Measurements from ENCODE around the gene EZR. TPM values are rescaled to one million over a fixed set of nuclear protein-coding genes. Genes with fewer than 3 reads are reported as not detected.
"Not testable (repeated sequence)": the region's sequence is repeated elsewhere in the genome, so short reads cannot be mapped to it uniquely, and the experiment has no call there.

Gene EZR
- total RNA-seq, 2 donors from 2014 or later, result 76.8 to 103 TPM

DNA sequence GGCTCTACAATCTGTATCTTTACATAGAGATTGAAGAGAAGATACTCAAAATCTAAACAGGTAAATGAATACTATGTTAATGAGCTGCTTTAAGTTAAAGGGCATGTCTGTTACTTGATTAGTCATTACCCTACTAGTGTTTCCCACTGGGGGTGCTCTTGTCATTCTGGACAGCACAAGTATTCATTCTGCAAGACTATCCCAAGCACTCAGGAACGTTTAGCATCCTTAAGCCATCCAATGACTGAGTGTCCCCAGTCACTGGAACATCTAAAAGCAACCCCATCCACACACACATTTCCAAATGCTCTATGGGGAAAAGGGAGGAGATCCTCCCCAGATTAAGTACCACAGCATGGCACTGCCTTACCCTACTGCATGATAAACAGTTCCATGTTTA, 25.7 kb downstream of the EZR start:
- no peak overlapping the region for H3K27ac ChIP-seq
- no peak overlapping the region for H3K4me3 ChIP-seq
- DNase-seq, result peak in 1 of 4 donors; percentile 11
- peaks cover 62% of the 10 kb centered on the region for H3K4me1 ChIP-seq
- TF ChIP-seq POLR2A (IDR thresholded peaks at IDR 0.05) (no peak), CTCF (IDR thresholded peaks at IDR 0.05) (peak in 4 of 7 experiments; percentile 32 to 40 (median 38))
- no peaks in the 10 kb centered on the region for H3K36me3 ChIP-seq (replicated peaks in 1 of 2; ENCODE audit: insufficient read depth in 1 of 2, low read depth in 2 of 2)
- peak; percentile 35 for ATAC-seq
- intact Hi-C loops (cut with DNase I), result no loop called here
- no peaks in the 10 kb centered on the region for H3K9me3 ChIP-seq
- WGBS, 2 donors, result 25 to 40% methylated on average over 1 of the region's 1 CpG
- H3K27me3 ChIP-seq, result no peaks in the 10 kb centered on the region

DNA sequence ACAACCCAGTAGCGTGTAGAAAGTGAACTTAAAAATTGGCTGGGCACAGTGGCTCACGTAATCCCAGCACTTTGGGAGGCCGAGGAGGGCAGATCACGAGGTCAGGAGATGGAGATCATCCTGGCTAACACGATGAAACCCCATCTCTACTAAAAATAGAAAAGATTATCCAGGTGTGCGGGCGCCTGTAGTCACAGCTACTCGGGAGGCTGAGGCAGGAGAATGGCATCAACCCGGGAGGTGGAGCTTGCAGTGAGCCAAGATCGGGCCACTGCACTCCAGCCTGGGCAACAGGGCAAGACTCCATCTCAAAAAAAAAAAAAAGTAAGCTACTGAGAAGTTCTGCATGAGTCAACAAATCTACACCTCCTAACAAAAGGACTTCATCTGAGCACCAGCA, 26.7 kb downstream of the EZR start:
- H3K4me3 ChIP-seq; intact Hi-C loops (cut with DNase I); H3K9me3 ChIP-seq; H3K36me3 ChIP-seq (replicated peaks in 1 of 2; ENCODE audit: insufficient read depth in 1 of 2, low read depth in 2 of 2); DNase-seq; ATAC-seq; H3K27ac ChIP-seq; H3K27me3 ChIP-seq: not testable (repeated sequence)
- H3K4me1 ChIP-seq, result peaks cover 54% of the 10 kb centered on the region
- 79 to 84% methylated on average over 10 of the region's 10 CpGs for WGBS, 2 donors

DNA sequence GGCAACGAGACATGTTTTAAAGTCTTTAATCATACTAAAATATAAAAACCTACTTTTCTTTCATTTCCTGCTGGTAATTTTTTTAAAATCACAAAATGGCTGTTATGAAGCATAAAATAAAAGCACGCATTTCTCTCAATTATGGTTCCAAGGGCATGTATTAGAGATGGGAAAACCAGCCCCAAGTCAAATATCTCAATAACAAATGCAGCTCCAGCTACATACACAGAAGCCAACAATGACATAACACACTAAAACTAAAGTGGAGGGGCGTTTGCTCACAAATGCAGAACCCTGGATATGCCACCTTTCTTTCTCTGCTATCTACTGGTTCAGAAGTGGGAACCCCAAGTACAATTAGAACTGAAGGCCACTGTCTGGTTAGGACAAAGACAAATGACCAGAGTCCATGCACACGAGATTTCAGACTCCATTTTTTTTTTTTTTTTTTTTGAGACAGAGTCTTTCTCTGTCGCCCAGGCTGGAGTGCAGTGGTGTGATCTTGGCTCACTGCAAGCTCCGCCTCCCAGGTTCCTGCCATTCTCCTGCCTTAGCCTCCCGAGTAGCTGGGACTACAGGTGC, 27.8 kb downstream of the EZR start:
- no peak overlapping the region for H3K27ac ChIP-seq
- no peaks in the 10 kb centered on the region for H3K27me3 ChIP-seq
- peaks cover 0 to 6% of the 10 kb centered on the region in 2 donors for H3K36me3 ChIP-seq (replicated peaks in 1 of 2; ENCODE audit: insufficient read depth in 1 of 2, low read depth in 2 of 2)
- peaks cover 52% of the 10 kb centered on the region for H3K4me1 ChIP-seq
- ATAC-seq (no peak), DNase-seq (no peak)
- H3K4me3 ChIP-seq, result no peak overlapping the region
- intact Hi-C loops (cut with DNase I), result no loop called here
- no peaks in the 10 kb centered on the region for H3K9me3 ChIP-seq
- WGBS, 2 donors, result 72 to 78% methylated on average over 7 of the region's 7 CpGs
- no peak for TF ChIP-seq POLR2A (IDR thresholded peaks at IDR 0.05)

- Histone ChIP-seq H3K4me1 (peaks cover 33% of the 10 kb centered on the region), H3K4me3 (no peak overlapping the region), H3K9me3 (no peaks in the 10 kb centered on the region), H3K36me3 (replicated peaks in 1 of 2; ENCODE audit: insufficient read depth in 1 of 2, low read depth in 2 of 2) (peaks cover 6 to 15% of the 10 kb centered on the region in 2 donors), H3K27me3 (no peaks in the 10 kb centered on the region), H3K27ac (no peak overlapping the region)
- intact Hi-C loops (cut with DNase I), result loop anchor here (10.0 kb wide), 1 partner anchor 185 kb away; no protein-coding TSS in a partner anchor
- 76 to 89% methylated on average over 11 of the region's 11 CpGs for WGBS, 2 donors
- DNase-seq (peak in 1 of 4 donors; percentile 8), ATAC-seq (no peak)
- no peak for TF ChIP-seq POLR2A (IDR thresholded peaks at IDR 0.05)
- TF ChIP-seq CTCF (IDR thresholded peaks at IDR 0.05), result no peak
These were observed 29.9 kb downstream of the EZR start for GRCh38 chr6:158789115-158789917.

- Histone ChIP-seq H3K27me3 (no peaks in the 10 kb centered on the region), H3K4me1 (peaks cover 21% of the 10 kb centered on the region), H3K4me3 (no peak overlapping the region), H3K36me3 (replicated peaks in 1 of 2; ENCODE audit: insufficient read depth in 1 of 2, low read depth in 2 of 2) (peaks cover 6 to 23% of the 10 kb centered on the region in 2 donors), H3K9me3 (no peaks in the 10 kb centered on the region), H3K27ac (no peak overlapping the region)
- DNase-seq, result peak in 1 of 4 donors; percentile 11
- intact Hi-C loops (cut with DNase I), result loop anchor here (10.0 kb wide), 1 partner anchor 187 kb away; no protein-coding TSS in a partner anchor
- no peak for TF ChIP-seq POLR2A (IDR thresholded peaks at IDR 0.05)
- no peak for TF ChIP-seq CTCF (IDR thresholded peaks at IDR 0.05)
- WGBS, 2 donors, result 74 to 90% methylated on average over 6 of the region's 6 CpGs
- no peak for ATAC-seq
These were observed 31.8 kb downstream of the EZR start for GRCh38 chr6:158787395-158787794.
